Prostate gland (tissue), 2 donors: ENCODE data around the gene KITLG.

Source experiments
- CTCF ChIP-seq, 4 experiments: fragments of 200-600 bp in 2 of 4; fragments of 450-650 bp in 2 of 4; sonication (generic) in 2 of 4; IDR thresholded peaks; 1 replicate in 3 of 4; 2 replicates in 1 of 4; pipeline ENCODE4 v1.5.1; 2016 to 2019; ENCODE audit warnings: antibody characterized with exemption in 4 of 4, mild to moderate bottlenecking in 2 of 4, moderate library complexity in 2 of 4
- POLR2A ChIP-seq: fragments of 450-650 bp; IDR thresholded peaks from one replicate; pipeline ENCODE4 v1.6.1; 2016; ENCODE audit warnings: antibody characterized with exemption, mild to moderate bottlenecking
- POLR2AphosphoS5 ChIP-seq: sonication (generic); formaldehyde crosslinking; IDR thresholded peaks from one replicate; pipeline ENCODE4 v1.6.1; 2017; ENCODE audit warnings: antibody characterized with exemption

GRCh38 chr12:88516811-88517210 is 63.5 kb downstream of the KITLG start:
- TF ChIP-seq CTCF (IDR thresholded peaks at IDR 0.05): no peak
- no peak for TF ChIP-seq POLR2A
- no peak for TF ChIP-seq POLR2AphosphoS5
